Tibial artery (tissue), 4 donors: ENCODE results near the gene CCDC80.

Source experiments
- DNase-seq, 2 donors: peaks; one replicate each; pipeline ENCODE4 v3.0.0-alpha.2; 2019
- H3K27ac ChIP-seq, 2 donors: fragments of 200-600 bp; sonication (generic) in 1 of 2; 1 replicate in 1 of 2; 2 replicates in 1 of 2; pipeline ENCODE4 v1.5.1; 2018 to 2019; ENCODE audit warnings: mild to moderate bottlenecking in 1 of 2
- H3K27me3 ChIP-seq, 2 donors: fragments of 200-600 bp; sonication (generic) in 1 of 2; one replicate each; pipeline versions ENCODE4 v1.5.1 to v1.6.0; 2016 to 2019
- H3K36me3 ChIP-seq, 3 donors: fragments of 200-600 bp; sonication (generic) in 2 of 3; one replicate each; pipeline ENCODE4 v1.5.1; 2016 to 2019; ENCODE audit warnings: mild to moderate bottlenecking in 2 of 3
- H3K4me1 ChIP-seq, 4 donors: fragments of 200-600 bp; sonication (generic) in 2 of 4; 1 replicate in 3 of 4; 2 replicates in 1 of 4; pipeline ENCODE4 v1.5.1; 2016 to 2019
- H3K4me3 ChIP-seq, 2 donors: fragments of 200-600 bp; sonication (generic) in 1 of 2; 1 replicate in 1 of 2; 2 replicates in 1 of 2; pipeline ENCODE4 v1.5.1; 2018 to 2019; ENCODE audit warnings: mild to moderate bottlenecking in 2 of 2
- H3K9me3 ChIP-seq, 3 donors: fragments of 200-600 bp; sonication (generic) in 1 of 3; one replicate each; pipeline ENCODE4 v1.5.1; 2016 to 2019
- CTCF ChIP-seq, 2 experiments: fragments of 200-600 bp in 1 of 2; fragments of 450-650 bp in 1 of 2; IDR thresholded peaks; one replicate each; pipeline ENCODE4 v1.5.1; 2017 to 2019; ENCODE audit warnings: antibody characterized with exemption in 2 of 2, mild to moderate bottlenecking in 1 of 2, moderate library complexity in 1 of 2
- intact Hi-C: fragments of 100-400 bp; cut with DNase I; formaldehyde crosslinking; loops from one replicate; pipeline ENCODE4 v1.15.0; 2023; ENCODE audit warnings: low total_unique reads

Gene CCDC80

DNA sequence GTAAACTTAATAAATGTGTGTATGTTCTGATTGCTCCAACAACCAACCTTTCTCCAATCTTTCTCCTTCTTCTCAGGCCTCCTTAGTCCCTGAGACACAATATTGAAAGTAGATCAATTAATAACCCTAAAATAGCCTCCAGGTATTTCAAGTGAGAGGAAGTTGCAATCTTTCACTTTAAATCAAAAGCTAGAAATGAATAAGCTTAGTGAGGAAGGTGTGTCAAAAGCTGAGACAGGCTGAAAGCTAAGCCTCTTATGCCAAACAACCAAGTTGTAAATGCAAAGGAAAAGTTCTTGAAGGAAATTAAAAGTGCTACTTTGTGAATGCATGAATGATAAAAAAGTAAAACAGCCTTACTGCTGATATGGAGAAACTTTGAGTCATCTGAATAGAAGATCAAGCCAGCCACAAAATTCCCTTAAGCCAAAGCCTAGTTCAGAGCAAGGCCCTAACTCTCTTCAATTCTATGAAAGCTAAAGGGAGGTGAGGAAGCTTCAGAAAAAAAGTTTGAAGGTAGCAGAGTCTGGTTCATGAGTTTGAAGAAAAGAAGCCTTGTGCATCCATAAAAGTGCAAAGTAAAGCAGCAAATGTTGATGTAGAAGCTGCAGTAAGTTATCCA is 38.6 kb downstream of the CCDC80 start:
- DNase-seq, result no peak
- H3K4me1 ChIP-seq, result peaks cover 0 to 8% (median 0%) of the 10 kb centered on the region in 4 donors
- intact Hi-C loops, result no loop called here
- TF ChIP-seq CTCF (IDR thresholded peaks at IDR 0.05), result no peak
- H3K27ac ChIP-seq, result no peak overlapping the region
- H3K27me3 ChIP-seq, result no peaks in the 10 kb centered on the region
- no peaks in the 10 kb centered on the region for H3K9me3 ChIP-seq
- peaks cover 0 to 13% (median 5%) of the 10 kb centered on the region in 3 donors for H3K36me3 ChIP-seq
- no peak overlapping the region for H3K4me3 ChIP-seq

- Histone ChIP-seq H3K27me3 (no peaks in the 10 kb centered on the region), H3K4me3 (no peak overlapping the region), H3K4me1 (no peaks in the 10 kb centered on the region), H3K36me3 (peaks cover 12 to 24% (median 13%) of the 10 kb centered on the region in 3 donors), H3K9me3 (no peaks in the 10 kb centered on the region), H3K27ac (no peak overlapping the region)
- no peak for DNase-seq
- TF ChIP-seq CTCF (IDR thresholded peaks at IDR 0.05), result no peak
- intact Hi-C loops, result no loop called here
Observed at GRCh38 chr3:112598731-112599130, 42.2 kb downstream of the CCDC80 start.

DNA sequence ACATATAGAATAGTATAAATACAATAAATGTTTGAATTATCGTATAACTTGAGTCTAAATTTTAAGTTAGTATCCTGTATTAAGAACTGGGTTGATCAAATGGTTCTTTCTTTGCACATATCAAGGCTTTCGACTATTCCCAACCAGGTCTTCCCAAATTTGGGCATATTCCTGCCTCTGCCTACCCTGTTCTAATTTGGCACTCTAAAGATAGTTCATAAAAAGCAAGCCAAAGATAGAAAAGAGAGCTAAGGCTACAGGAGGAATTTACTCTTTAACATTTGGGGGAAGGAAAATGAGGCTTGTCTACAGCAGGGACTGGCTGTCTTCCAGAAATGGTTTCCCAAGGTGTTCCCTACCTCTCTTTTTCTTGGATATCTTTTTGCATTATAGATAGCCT is 43.0 kb downstream of the CCDC80 start:
- peaks cover 20 to 30% (median 20%) of the 10 kb centered on the region in 3 donors for H3K36me3 ChIP-seq
- no peaks in the 10 kb centered on the region for H3K4me1 ChIP-seq
- H3K9me3 ChIP-seq, result no peaks in the 10 kb centered on the region
- no peaks in the 10 kb centered on the region for H3K27me3 ChIP-seq
- DNase-seq, result no peak
- H3K4me3 ChIP-seq, result no peak overlapping the region
- intact Hi-C loops, result no loop called here
- H3K27ac ChIP-seq, result no peak overlapping the region
- no peak for TF ChIP-seq CTCF (IDR thresholded peaks at IDR 0.05)

GRCh38 chr3:112594856-112595255 is 46.1 kb downstream of the CCDC80 start:
- TF ChIP-seq CTCF (IDR thresholded peaks at IDR 0.05), result no peak
- Histone ChIP-seq H3K4me3 (no peak overlapping the region), H3K27me3 (no peaks in the 10 kb centered on the region), H3K36me3 (peaks cover 25 to 35% (median 27%) of the 10 kb centered on the region in 3 donors), H3K27ac (no peak overlapping the region), H3K4me1 (no peaks in the 10 kb centered on the region), H3K9me3 (no peaks in the 10 kb centered on the region)
- intact Hi-C loops, result no loop called here
- DNase-seq, result no peak

GRCh38 chr3:112593258-112593657 is 47.7 kb downstream of the CCDC80 start:
- DNase-seq, result no peak
- peaks cover 25 to 34% (median 27%) of the 10 kb centered on the region in 3 donors for H3K36me3 ChIP-seq
- H3K27me3 ChIP-seq, result no peaks in the 10 kb centered on the region
- H3K9me3 ChIP-seq, result no peaks in the 10 kb centered on the region
- no peak overlapping the region for H3K27ac ChIP-seq
- H3K4me3 ChIP-seq, result no peak overlapping the region
- no peaks in the 10 kb centered on the region for H3K4me1 ChIP-seq
- TF ChIP-seq CTCF (IDR thresholded peaks at IDR 0.05), result no peak
- intact Hi-C loops, result no loop called here
